Measurements from ENCODE around the gene DGKG. TPM values are rescaled to one million over a fixed set of nuclear protein-coding genes. Genes with fewer than 3 reads are reported as not detected.

Gene DGKG
- total and polyA plus RNA-seq, 2 of the 8 experiments (the other 6 are each of a cell fraction or from before 2014, with no cell fraction given), result 0.30 to 0.48 TPM

DNA sequence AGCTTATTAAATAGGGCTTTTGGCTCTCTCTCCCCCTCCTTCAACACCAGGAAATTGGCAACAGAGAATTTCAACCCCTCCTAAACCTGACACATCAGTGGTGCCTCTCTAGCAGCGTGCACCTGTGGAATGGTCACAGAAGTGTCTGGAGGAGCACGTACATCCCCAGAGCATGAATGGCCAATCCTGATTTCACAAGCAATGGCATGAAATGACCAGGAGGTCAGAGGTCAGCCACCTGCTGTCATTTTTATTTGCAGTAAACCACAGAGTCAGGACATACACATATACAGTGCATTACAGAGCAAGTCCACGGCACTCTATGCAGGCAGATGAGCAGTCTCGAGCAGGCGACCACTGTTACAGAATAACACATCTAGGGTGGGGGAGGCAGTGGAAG lies 228.1 kb downstream of the DGKG start (continued):
- TF ChIP-seq JUN (IDR thresholded peaks at IDR 0.05; ENCODE audit: low read depth, low read length), result no peak
